Activated T-helper 1 cell treated with anti-CD3 and anti-CD28 coated beads, Interleukin-2, amount 50 U/mL, for 16 hours (primary cell): ENCODE measurements around the gene KRTAP10-6.
"Not testable (repeated sequence)": the region's sequence is repeated elsewhere in the genome, so short reads cannot be mapped to it uniquely, and the experiment has no call there.

Experiments
- DNase-seq, 2 donors: peaks; one replicate each; pipeline ENCODE4 v3.0.0-alpha.2; 2020; ENCODE audit warnings: low read depth in 1 of 2, low spot score in 1 of 2

KRTAP10-6 gene

GRCh38 chr21:44599264-44600029 is 7.1 kb upstream of the KRTAP10-6 start:
- DNase-seq, result no peak

- DNase-seq, result no peak
Observed at GRCh38 chr21:44598061-44598460, 5.8 kb upstream of the KRTAP10-6 start.

DNA sequence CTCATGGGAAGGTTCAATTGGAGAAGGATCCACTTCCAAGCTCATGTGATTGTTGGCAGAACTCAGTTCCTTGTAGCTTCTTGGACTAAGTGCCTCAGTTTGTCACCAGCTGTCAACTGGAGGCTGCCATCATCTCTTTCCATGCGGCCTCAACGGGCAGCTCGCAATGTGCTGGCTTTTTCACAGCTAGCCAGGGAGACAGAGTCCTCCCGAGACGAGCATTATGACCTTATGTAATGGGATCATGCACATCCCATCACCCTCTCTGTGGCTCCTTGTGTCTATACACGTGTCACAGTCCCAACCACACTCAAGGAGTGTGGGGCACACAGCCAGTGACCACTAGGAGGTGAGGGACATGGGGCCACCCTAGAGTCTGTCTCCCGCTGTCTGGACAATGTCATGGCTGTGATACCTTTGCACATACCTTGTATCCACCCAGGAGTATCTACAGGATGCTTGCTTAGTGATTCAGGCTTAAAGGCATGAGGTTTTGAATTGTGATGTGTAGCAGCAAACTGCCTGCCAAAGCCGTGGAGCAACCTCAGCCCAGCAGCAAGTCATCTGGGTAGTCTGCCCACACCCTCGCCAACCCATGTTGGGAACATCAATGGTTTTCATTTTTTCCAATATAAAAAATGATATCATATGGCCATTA is 3.9 kb upstream of the KRTAP10-6 start:
- no peak for DNase-seq

GRCh38 chr21:44595524-44595923 is 3.2 kb upstream of the KRTAP10-6 start:
- no peak for DNase-seq

GRCh38 chr21:44594406-44594916 is 2.2 kb upstream of the KRTAP10-6 start:
- no peak for DNase-seq

GRCh38 chr21:44593598-44594405 is 1.5 kb upstream of the KRTAP10-6 start:
- no peak for DNase-seq

DNA sequence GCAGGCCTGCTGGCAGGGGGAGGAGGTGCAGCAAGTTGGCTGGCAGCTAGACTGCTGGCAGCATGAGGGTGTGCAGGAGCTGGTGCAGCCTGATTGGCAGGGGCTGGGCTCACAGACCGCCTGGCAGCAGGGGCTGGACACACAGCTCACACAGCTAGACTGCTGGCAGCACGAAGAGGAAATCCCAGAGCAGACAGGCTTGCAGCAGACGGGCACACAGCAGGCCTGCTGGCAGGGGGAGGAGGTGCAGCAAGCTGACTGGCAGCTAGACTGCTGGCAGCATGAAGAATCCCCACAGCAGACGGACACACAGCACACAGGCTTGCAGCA is 539 bp downstream of the KRTAP10-6 start:
- DNase-seq, result not testable (repeated sequence)

DNA sequence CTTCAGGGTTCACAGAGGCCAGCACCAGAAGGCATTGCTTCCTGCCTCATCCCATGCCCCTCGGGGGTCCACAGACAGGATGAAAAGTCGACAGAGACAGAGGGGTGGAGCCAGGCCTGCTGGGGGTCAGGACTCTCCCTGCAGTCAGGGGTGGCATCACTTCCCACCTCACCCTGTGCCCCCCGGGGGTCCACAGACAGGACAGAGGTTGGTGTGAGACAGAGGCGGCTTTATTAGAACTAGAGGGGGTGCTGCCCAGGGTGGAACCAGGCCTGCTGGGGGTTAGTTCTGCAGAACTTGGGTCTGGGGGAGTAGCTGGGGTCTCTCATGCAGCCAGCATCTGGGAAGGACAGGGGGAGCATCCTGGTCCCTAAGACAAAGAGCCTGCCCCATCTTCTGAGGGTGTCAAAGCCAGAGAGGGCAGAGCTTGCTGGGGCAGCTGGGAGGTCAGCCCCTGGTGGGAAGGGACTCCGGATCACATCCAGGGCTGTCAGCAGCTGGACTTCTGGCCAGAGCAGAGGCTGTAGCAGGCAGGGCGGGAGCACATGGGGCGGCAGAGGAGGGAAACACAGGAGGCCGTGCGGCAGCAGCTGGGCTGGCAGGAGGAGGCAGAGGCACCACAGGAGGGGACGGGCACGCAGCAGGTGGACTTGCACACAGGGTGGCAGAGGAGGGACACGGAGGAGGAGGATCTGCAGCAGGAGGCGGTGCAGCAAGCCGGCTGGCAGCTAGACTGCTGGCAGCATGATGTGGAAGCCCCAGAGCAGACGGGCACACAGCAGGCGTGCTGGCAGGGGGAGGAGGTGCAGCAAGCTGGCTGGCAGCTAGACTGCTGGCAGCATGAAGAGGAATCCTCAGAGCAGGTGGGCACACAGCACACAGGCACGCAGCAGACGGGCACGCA is 1.2 kb downstream of the KRTAP10-6 start:
- DNase-seq, result not testable (repeated sequence)

- DNase-seq, result no peak
Observed at GRCh38 chr21:44590311-44590721, 2.0 kb downstream of the KRTAP10-6 start.

- no peak for DNase-seq
Observed at GRCh38 chr21:44589586-44590305, 2.6 kb downstream of the KRTAP10-6 start.

DNA sequence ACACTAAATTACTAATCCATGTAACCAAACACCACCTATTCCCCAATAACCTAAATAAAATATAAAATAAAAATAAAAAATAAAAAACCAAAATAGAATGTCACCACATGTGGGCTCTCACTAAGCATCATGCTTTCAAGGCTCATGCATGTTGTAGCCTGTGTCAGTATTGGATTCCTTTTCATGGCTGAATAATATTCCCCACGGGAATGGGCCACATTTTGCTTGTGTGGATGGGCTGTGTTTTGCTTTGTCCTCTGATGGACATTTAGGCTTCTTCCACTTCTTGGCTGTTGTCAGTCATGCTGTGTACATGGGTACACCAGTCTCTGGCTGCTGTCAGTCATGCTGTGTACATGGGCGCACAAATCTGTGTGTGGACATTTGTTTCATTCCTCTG is 3.2 kb downstream of the KRTAP10-6 start:
- no peak for DNase-seq

- no peak for DNase-seq
Observed at GRCh38 chr21:44585892-44586291, 6.4 kb downstream of the KRTAP10-6 start.

DNA sequence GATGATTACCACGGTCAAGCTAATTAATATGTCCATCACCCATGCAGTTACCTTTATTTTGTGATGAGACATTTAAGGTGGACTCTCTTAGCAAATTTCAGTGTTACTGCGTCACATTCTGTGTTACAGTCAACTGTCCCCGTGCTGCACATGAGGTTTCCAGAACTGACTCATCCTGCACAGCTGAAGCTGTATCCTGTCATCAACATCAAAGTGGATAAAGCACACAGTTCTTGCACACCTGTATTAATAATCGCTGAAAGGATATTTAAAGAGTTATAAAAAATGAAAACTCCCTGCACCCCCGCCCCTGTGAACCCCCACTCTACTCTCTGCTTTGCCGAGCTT is 8.5 kb downstream of the KRTAP10-6 start:
- no peak for DNase-seq

DNA sequence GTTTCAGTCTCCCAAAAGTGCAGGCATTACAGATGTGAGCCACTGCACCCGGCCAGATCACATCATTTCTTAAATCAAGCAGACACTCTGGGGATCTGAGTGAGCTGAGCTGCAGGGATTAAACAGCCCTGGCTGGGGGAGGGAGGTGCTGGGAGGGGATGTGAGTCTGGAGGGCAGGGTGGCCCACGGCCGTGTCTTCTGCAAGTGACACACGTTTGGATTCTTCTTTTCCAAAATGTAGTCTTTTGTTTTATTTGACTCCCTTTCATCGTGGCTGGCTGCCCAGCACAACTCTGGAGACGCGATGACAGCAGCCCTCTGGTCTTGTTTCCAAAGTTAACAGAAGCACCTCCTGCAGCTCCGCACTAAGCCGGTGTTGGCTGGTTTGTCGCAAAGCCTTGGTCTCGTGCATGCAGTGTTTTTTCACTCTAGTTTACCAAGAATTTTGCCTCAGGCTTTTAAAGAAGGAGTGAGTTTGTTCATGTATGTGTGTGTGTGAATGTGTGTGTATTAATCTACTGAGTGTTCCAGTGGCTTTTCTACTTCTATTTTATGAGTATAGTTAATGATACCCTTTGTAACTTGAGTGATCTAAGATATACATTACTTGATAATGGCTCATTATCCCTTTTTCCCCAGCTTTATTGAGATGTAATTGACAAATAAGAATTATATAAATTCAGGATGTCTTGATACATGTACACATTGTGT is 9.1 kb downstream of the KRTAP10-6 start:
- no peak for DNase-seq

DNA sequence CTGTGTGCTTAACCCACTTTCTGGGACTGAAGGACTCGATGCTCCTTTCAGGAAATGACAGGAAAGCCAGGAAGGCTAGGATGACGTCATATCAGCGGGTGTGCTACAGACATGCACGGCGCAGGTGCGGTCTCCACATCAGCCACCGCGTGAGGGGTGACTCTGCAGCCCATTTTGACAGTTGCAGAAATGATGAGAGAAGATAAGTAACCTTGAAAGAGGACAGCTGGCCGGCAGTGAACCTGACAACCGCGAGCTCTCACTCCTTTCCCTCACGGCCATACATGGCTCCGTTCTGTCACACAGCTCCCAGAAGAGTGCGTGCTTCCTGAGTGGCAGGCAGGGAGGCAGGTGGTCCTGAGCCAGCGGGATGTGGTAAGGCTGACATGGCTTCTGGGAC is 10.2 kb downstream of the KRTAP10-6 start:
- DNase-seq, result no peak

DNA sequence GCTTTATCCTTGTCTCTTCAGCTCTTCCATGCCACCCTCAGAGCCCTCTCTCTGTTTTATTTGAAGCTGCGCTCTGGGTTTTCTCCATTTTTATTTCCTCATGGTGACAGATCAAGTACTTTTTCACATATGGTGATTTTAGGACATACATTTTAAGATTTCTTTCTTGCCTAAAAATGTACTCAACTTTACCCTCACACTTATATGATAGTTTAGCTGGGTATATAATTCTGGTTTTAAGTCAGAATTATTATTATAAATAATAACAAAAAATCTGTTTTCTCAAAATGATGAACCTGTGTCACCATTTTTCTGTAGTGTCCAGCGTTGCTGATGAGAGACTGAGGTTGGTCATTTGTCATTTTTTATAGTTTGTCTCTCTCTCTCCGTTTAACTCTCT is 11.1 kb downstream of the KRTAP10-6 start:
- DNase-seq, result no peak

GRCh38 chr21:44580231-44580821 is 12.0 kb downstream of the KRTAP10-6 start, which contains the start of gene KRTAP10-5:
TSS of gene KRTAP10-5 (minus strand) at chr21:44580604. CDS start at chr21:44580578, 26 bp downstream.
- DNase-seq, result not testable (repeated sequence)

GRCh38 chr21:44579833-44580144 is 12.5 kb downstream of the KRTAP10-6 start:
- no peak for DNase-seq
